Fibroblast of lung (primary cell): ENCODE measurements around the gene MPRIP. TPM values are rescaled to one million over a fixed set of nuclear protein-coding genes. Genes with fewer than 3 reads are reported as not detected.

Source experiments
- DNase-seq, 2 donors: peaks; one replicate each; pipeline versions ENCODE4 v3.0.0 to v3.0.0-alpha.2; 2010; ENCODE audit warnings: low read depth in 2 of 2
- H2AFZ ChIP-seq: 2 replicates; pipeline ENCODE4 v1.5.1; 2012; ENCODE audit warnings: low read length, control low read depth, inconsistent platforms
- H3K27ac ChIP-seq: 2 replicates; pipeline ENCODE4 v1.5.1; 2011; ENCODE audit warnings: low read length, control low read depth; ENCODE audit not compliant: insufficient read depth
- H3K27me3 ChIP-seq: 2 replicates; pipeline ENCODE4 v1.5.1; 2011; ENCODE audit warnings: mild to moderate bottlenecking, low read length; ENCODE audit not compliant: control insufficient read depth, insufficient read depth
- H3K36me3 ChIP-seq: 2 replicates; pipeline ENCODE4 v1.5.1; 2011; ENCODE audit warnings: low read length; ENCODE audit not compliant: control insufficient read depth, insufficient read depth
- H3K4me1 ChIP-seq: 2 replicates; pipeline ENCODE4 v1.5.1; 2011; ENCODE audit warnings: low read length; ENCODE audit not compliant: control insufficient read depth, insufficient read depth; ENCODE audit errors: extremely low read depth
- H3K4me2 ChIP-seq: 2 replicates; pipeline ENCODE4 v1.5.1; 2011; ENCODE audit warnings: low read length, control low read depth; ENCODE audit not compliant: insufficient read depth; ENCODE audit errors: extremely low read depth
- H3K4me3 ChIP-seq, 4 experiments: fragments of 200-600 bp in 1 of 4; sonication (generic) in 1 of 4; replicated peaks in 1 of 4; 2 replicates each; pipeline ENCODE4 v1.5.1; 2011 to 2016; ENCODE audit warnings: low read length in 4 of 4, low read depth in 3 of 4, mild to moderate bottlenecking in 3 of 4, control low read depth in 2 of 4, inconsistent platforms in 1 of 4, mixed read lengths in 1 of 4; ENCODE audit not compliant: insufficient read depth in 1 of 4; ENCODE audit errors: control extremely low read depth in 1 of 4
- H3K79me2 ChIP-seq: 2 replicates; pipeline ENCODE4 v1.5.1; 2012; ENCODE audit warnings: mild to moderate bottlenecking, low read length, inconsistent platforms; ENCODE audit not compliant: control insufficient read depth, insufficient read depth
- H3K9ac ChIP-seq: 2 replicates; pipeline ENCODE4 v1.5.1; 2011; ENCODE audit warnings: mild to moderate bottlenecking, low read length, control low read depth; ENCODE audit not compliant: insufficient read depth
- H3K9me3 ChIP-seq: 2 replicates; pipeline ENCODE4 v1.5.1; 2012; ENCODE audit warnings: low read depth, low read length; ENCODE audit not compliant: control insufficient read depth, insufficient read depth
- H4K20me1 ChIP-seq: 2 replicates; pipeline ENCODE4 v1.5.1; 2011; ENCODE audit warnings: low read length; ENCODE audit not compliant: control insufficient read depth, insufficient read depth; ENCODE audit errors: extremely low read depth
- CTCF ChIP-seq, 2 donors: IDR thresholded peaks in 1 of 2; conservative IDR thresholded peaks in 1 of 2; 1 replicate in 1 of 2; 2 replicates in 1 of 2; pipeline ENCODE4 v1.5.1; 2011 to 2012; ENCODE audit warnings: low read length in 2 of 2, control low read depth in 1 of 2, inconsistent platforms in 1 of 2, low read depth in 1 of 2, mild to moderate bottlenecking in 1 of 2
- EZH2 ChIP-seq: IDR thresholded peaks from 2 replicates; pipeline ENCODE4 v1.5.1; 2012; ENCODE audit warnings: low read length, control low read depth, mild to moderate bottlenecking; ENCODE audit errors: missing control alignments
- polyA plus RNA-seq, 2 donors: library from polyadenylated mRNA; depleted of rRNA in 1 of 2; stranded (reverse) in 1 of 2; unstranded in 1 of 2; fragments of >200 nt; gene quantifications; 2 replicates each; pipeline ENCODE4 v1.2.1, GENCODE V29; 2011 to 2012; ENCODE audit warnings: missing spikeins in 1 of 2
- total RNA-seq: library from RNA; depleted of rRNA; stranded (reverse); fragments of >200 nt; gene quantifications from 2 replicates; pipeline ENCODE4 v1.2.1, GENCODE V29; 2014

MPRIP gene
- total and polyA plus RNA-seq, 2 donors (not counting 1 experiment from before 2014, with no cell fraction given), result 104 to 124 TPM

GRCh38 chr17:17200831-17201230 is 158.6 kb downstream of the MPRIP start:
- Histone ChIP-seq H3K27me3 (no peaks in the 10 kb centered on the region), H3K27ac (peak overlapping the region; percentile 17), H3K79me2 (peaks cover 9% of the 10 kb centered on the region), H3K9ac (no peak overlapping the region), H2AFZ (no peak overlapping the region), H4K20me1 (no peaks in the 10 kb centered on the region), H3K36me3 (peaks cover 2% of the 10 kb centered on the region), H3K4me2 (peak overlapping the region; percentile 56), H3K4me3 (no peak overlapping the region), H3K9me3 (no peaks in the 10 kb centered on the region), H3K4me1 (peaks cover 11% of the 10 kb centered on the region)
- peak in 1 of 2 donors; percentile 54 for DNase-seq
- TF ChIP-seq CTCF (conservative IDR thresholded peaks at IDR 0.05 in 1 of 2, IDR thresholded peaks at IDR 0.05 in 1 of 2; ENCODE audit: low read depth in 1 of 2, low read length in 2 of 2), result no peak
- TF ChIP-seq EZH2, result no peak

GRCh38 chr17:17201271-17201670 is 159.0 kb downstream of the MPRIP start:
- H3K27ac ChIP-seq, result no peak overlapping the region

GRCh38 chr17:17201907-17202306 is 159.7 kb downstream of the MPRIP start:
- peaks cover 2% of the 10 kb centered on the region for H3K36me3 ChIP-seq
- no peak overlapping the region for H3K9ac ChIP-seq
- no peaks in the 10 kb centered on the region for H4K20me1 ChIP-seq
- peak in 1 of 2 donors; percentile 42 for DNase-seq
- peaks cover 14% of the 10 kb centered on the region for H3K4me1 ChIP-seq
- no peak overlapping the region for H2AFZ ChIP-seq
- no peaks in the 10 kb centered on the region for H3K27me3 ChIP-seq
- H3K4me2 ChIP-seq, result no peak overlapping the region
- TF ChIP-seq EZH2 (no peak), CTCF (conservative IDR thresholded peaks at IDR 0.05 in 1 of 2, IDR thresholded peaks at IDR 0.05 in 1 of 2; ENCODE audit: low read depth in 1 of 2, low read length in 2 of 2) (no peak)
- H3K4me3 ChIP-seq, result no peak overlapping the region
- no peak overlapping the region for H3K27ac ChIP-seq
- H3K79me2 ChIP-seq, result peaks cover 9% of the 10 kb centered on the region
- no peaks in the 10 kb centered on the region for H3K9me3 ChIP-seq

More at GRCh38 chr17:17201271-17201670, 159.0 kb downstream of the MPRIP start:
- H3K9ac ChIP-seq, result no peak overlapping the region
- H3K27me3 ChIP-seq, result no peaks in the 10 kb centered on the region
- peaks cover 11% of the 10 kb centered on the region for H3K4me1 ChIP-seq
- H3K4me3 ChIP-seq, result no peak overlapping the region
- no peaks in the 10 kb centered on the region for H3K9me3 ChIP-seq
- H3K4me2 ChIP-seq, result no peak overlapping the region
- peaks cover 9% of the 10 kb centered on the region for H3K79me2 ChIP-seq
- peaks cover 2% of the 10 kb centered on the region for H3K36me3 ChIP-seq
- H2AFZ ChIP-seq, result no peak overlapping the region
- no peaks in the 10 kb centered on the region for H4K20me1 ChIP-seq
- DNase-seq, result no peak
- TF ChIP-seq CTCF (conservative IDR thresholded peaks at IDR 0.05 in 1 of 2, IDR thresholded peaks at IDR 0.05 in 1 of 2; ENCODE audit: low read depth in 1 of 2, low read length in 2 of 2) (no peak), EZH2 (no peak)
